IMR-90 (cell line): Measurements from ENCODE around the gene XKR7. TPM values are rescaled to one million over a fixed set of nuclear protein-coding genes. Genes with fewer than 3 reads are reported as not detected.

Source experiments
- ATAC-seq: fragments of 200-7000 bp; cut with Tn5 transposase; 2 replicates; pipeline ENCODE4 v1.9.1; 2020; ENCODE audit warnings: low read depth, mild to moderate bottlenecking, moderate library complexity
- BruUV-seq: library from RNA; stranded (reverse); fragments of 400-500 nt; replicated peaks from 2 replicates; lab custom pipeline; 2021; lab: Mats Ljungman, UMichigan
- CTCF ChIA-PET: fragments of 300-600 bp; formaldehyde crosslinking; extraction: SDS; loops from one replicate; lab custom pipeline; 2021; ENCODE audit warnings: antibody characterized with exemption; lab: Yijun Ruan, JAX
- POLR2A ChIA-PET: fragments of 300-600 bp; sonication (Branson Sonifier 250); formaldehyde crosslinking; loops from one replicate; lab custom pipeline; 2022; ENCODE audit warnings: antibody characterized with exemption; ENCODE audit not compliant: unreplicated experiment; lab: Charles Lee
- DNase-seq: peaks from one replicate; pipeline ENCODE4 v3.0.0; 2013
- H2AFZ ChIP-seq: replicated peaks from 2 replicates; pipeline ENCODE3; 2013; ENCODE audit warnings: low read length, mild to moderate bottlenecking; ENCODE audit not compliant: poor library complexity
- H2AK5ac ChIP-seq: 2 replicates; pipeline ENCODE4 v1.6.1; 2013; ENCODE audit warnings: low read depth, low read length, inconsistent platforms
- H2AK9ac ChIP-seq: replicated peaks from 2 replicates; pipeline ENCODE3; 2013; ENCODE audit warnings: mild to moderate bottlenecking, low read depth, low read length, moderate library complexity; ENCODE audit not compliant: poor library complexity
- H2BK120ac ChIP-seq: 2 replicates; pipeline ENCODE4 v1.6.1; 2013; ENCODE audit warnings: low read depth, low read length, inconsistent platforms
- H2BK15ac ChIP-seq: 3 replicates; pipeline ENCODE4 v1.6.1; 2013; ENCODE audit warnings: low read depth, low read length, inconsistent platforms
- H2BK20ac ChIP-seq: 2 replicates; pipeline ENCODE4 v1.6.1; 2013; ENCODE audit warnings: low read depth, mild to moderate bottlenecking, inconsistent platforms, low read length, moderate library complexity
- H2BK5ac ChIP-seq: 2 replicates; pipeline ENCODE4 v1.6.1; 2013; ENCODE audit warnings: mild to moderate bottlenecking, low read depth, low read length, inconsistent platforms; ENCODE audit not compliant: poor library complexity, severe bottlenecking
- H3K14ac ChIP-seq: replicated peaks from 2 replicates; pipeline ENCODE4 v1.6.1; 2013; ENCODE audit warnings: low read depth, low read length, inconsistent platforms
- H3K18ac ChIP-seq: 2 replicates; pipeline ENCODE4 v1.6.1; 2013; ENCODE audit warnings: low read depth, low read length, control low read depth
- H3K23ac ChIP-seq: 2 replicates; pipeline ENCODE4 v1.6.1; 2013; ENCODE audit warnings: low read depth, low read length, inconsistent platforms
- H3K27ac ChIP-seq: 2 replicates; pipeline ENCODE4 v1.5.1; 2013; ENCODE audit warnings: mild to moderate bottlenecking, control low read depth, low read length; ENCODE audit not compliant: insufficient read depth
- H3K27me3 ChIP-seq: 2 replicates; pipeline ENCODE4 v1.6.1; 2013; ENCODE audit warnings: low read length; ENCODE audit not compliant: control insufficient read depth, insufficient read depth
- H3K36me3 ChIP-seq: 2 replicates; pipeline ENCODE4 v1.6.1; 2013; ENCODE audit warnings: low read length, mixed read lengths; ENCODE audit not compliant: control insufficient read depth, insufficient read depth
- H3K4ac ChIP-seq: 2 replicates; pipeline ENCODE4 v1.6.1; 2013; ENCODE audit warnings: low read depth, low read length, inconsistent platforms
- H3K4me1 ChIP-seq: 2 replicates; pipeline ENCODE4 v1.6.1; 2013; ENCODE audit warnings: low read length, mixed read lengths; ENCODE audit not compliant: control insufficient read depth, insufficient read depth
- H3K4me2 ChIP-seq: 2 replicates; pipeline ENCODE4 v1.6.1; 2013; ENCODE audit warnings: low read depth, mild to moderate bottlenecking, control low read depth, low read length, moderate library complexity
- H3K4me3 ChIP-seq: 2 replicates; pipeline ENCODE4 v1.5.1; 2013; ENCODE audit warnings: low read depth, mild to moderate bottlenecking, control low read depth, low read length, moderate library complexity; ENCODE audit not compliant: insufficient read depth
- H3K56ac ChIP-seq: 2 replicates; pipeline ENCODE4 v1.6.1; 2013; ENCODE audit warnings: low read length, inconsistent platforms; ENCODE audit not compliant: insufficient read depth; ENCODE audit errors: extremely low read depth
- H3K79me1 ChIP-seq, 2 experiments: 2 replicates each; pipeline ENCODE4 v1.6.1; 2013; ENCODE audit warnings: low read length in 2 of 2, inconsistent platforms in 1 of 2, low read depth in 1 of 2
- H3K9ac ChIP-seq: 2 replicates; pipeline ENCODE4 v1.6.1; 2013; ENCODE audit warnings: low read depth, low read length, control low read depth
- H3K9me1 ChIP-seq: 2 replicates; pipeline ENCODE4 v1.6.1; 2013; ENCODE audit warnings: low read length, inconsistent platforms; ENCODE audit not compliant: insufficient read depth
- H3K9me3 ChIP-seq: 2 replicates; pipeline ENCODE4 v1.6.1; 2013; ENCODE audit warnings: low read length; ENCODE audit not compliant: control insufficient read depth, insufficient read depth
- H4K20me1 ChIP-seq: 2 replicates; pipeline ENCODE4 v1.6.1; 2013; ENCODE audit warnings: low read length, inconsistent platforms; ENCODE audit not compliant: insufficient read depth
- H4K5ac ChIP-seq: 2 replicates; pipeline ENCODE4 v1.6.1; 2013; ENCODE audit warnings: mild to moderate bottlenecking, low read depth, low read length, control low read depth
- H4K8ac ChIP-seq, 2 experiments: 2 replicates each; pipeline ENCODE4 v1.6.1; 2013; ENCODE audit warnings: low read depth in 2 of 2, low read length in 2 of 2, control low read depth in 1 of 2, inconsistent platforms in 1 of 2
- H4K91ac ChIP-seq: 2 replicates; pipeline ENCODE4 v1.6.1; 2013; ENCODE audit warnings: low read depth, low read length, inconsistent platforms; ENCODE audit not compliant: insufficient read depth
- BHLHE40 ChIP-seq: fragments of 150-350 bp; IDR thresholded peaks from 2 replicates; pipeline ENCODE4 v1.6.1; 2016; ENCODE audit warnings: mild to moderate bottlenecking, low read depth, low read length
- CEBPB ChIP-seq: IDR thresholded peaks from 2 replicates; pipeline ENCODE4 v1.6.1; 2012; ENCODE audit warnings: low read depth, low read length, improper control_type of control experiment
- CHD1 ChIP-seq: IDR thresholded peaks from 2 replicates; pipeline ENCODE4 v1.6.1; 2012; ENCODE audit warnings: low read depth, low read length, improper control_type of control experiment
- FOS ChIP-seq: fragments of 150-350 bp; IDR thresholded peaks from 2 replicates; pipeline ENCODE4 v1.6.1; 2016; ENCODE audit warnings: low read depth, low read length
- MAFK ChIP-seq: IDR thresholded peaks from 2 replicates; pipeline ENCODE4 v1.6.1; 2012; ENCODE audit warnings: low read depth, low read length, improper control_type of control experiment
- MAZ ChIP-seq: IDR thresholded peaks from 2 replicates; pipeline ENCODE4 v1.6.1; 2012; ENCODE audit warnings: low read depth, mild to moderate bottlenecking, low read length, improper control_type of control experiment, moderate library complexity, borderline replicate concordance
- MXI1 ChIP-seq: IDR thresholded peaks from 2 replicates; pipeline ENCODE4 v1.6.1; 2012; ENCODE audit warnings: low read depth, mild to moderate bottlenecking, low read length, moderate library complexity, borderline replicate concordance
- NFE2L2 ChIP-seq: fragments of 150-350 bp; IDR thresholded peaks from 2 replicates; pipeline ENCODE4 v1.6.1; 2016; ENCODE audit warnings: low read depth, mild to moderate bottlenecking, low read length
- POLR2A ChIP-seq: IDR thresholded peaks from 2 replicates; pipeline ENCODE4 v1.6.1; 2012; ENCODE audit warnings: mild to moderate bottlenecking, low read depth, low read length
- RAD21 ChIP-seq: IDR thresholded peaks from 2 replicates; pipeline ENCODE4 v1.6.1; 2012; ENCODE audit warnings: low read length, improper control_type of control experiment
- RFX5 ChIP-seq: IDR thresholded peaks from 2 replicates; pipeline ENCODE4 v1.8.0; 2012; ENCODE audit warnings: low read depth, mild to moderate bottlenecking, low read length, moderate library complexity
- SMC3 ChIP-seq: fragments of 150-350 bp; IDR thresholded peaks from 2 replicates; pipeline ENCODE4 v1.6.1; 2016; ENCODE audit warnings: low read depth, mild to moderate bottlenecking, antibody characterized with exemption, low read length, moderate library complexity
- WGBS, 2 experiments: methylation state at CpG; one replicate each; pipeline versions ENCODE4 v1.1.5 to v1.1.7; 2013; ENCODE audit warnings: missing lambda C conversion rate in 2 of 2; ENCODE audit not compliant: insufficient read length in 1 of 2; ENCODE audit errors: extremely low coverage in 2 of 2; 5-methylcytosine and 5-hydroxymethylcytosine counted together
- dilution Hi-C: fragments of 300-500 bp; cut with HindIII; formaldehyde crosslinking; loops from one replicate; pipeline ENCODE4 v1.14.3; 2018; ENCODE audit warnings: low sequenced_read_pairs; ENCODE audit not compliant: unreplicated experiment
- in situ Hi-C: fragments of 300-500 bp; cut with MboI; formaldehyde crosslinking; loops from 3 replicates; pipeline ENCODE4 v1.14.3; 2019; ENCODE audit warnings: low sequenced_read_pairs, inconsistent platforms, mixed read lengths
- intact Hi-C: fragments of 100-400 bp; cut with micrococcal nuclease; formaldehyde crosslinking; loops from 2 replicates; pipeline ENCODE4 v1.10.0; 2022
- polyA plus RNA-seq, 3 experiments: library from polyadenylated mRNA; depleted of rRNA; stranded (reverse); fragments of >200 nt; gene quantifications; 2 replicates each; pipeline ENCODE4 v1.2.3, GENCODE V29; 2012; ENCODE audit warnings: low replicate concordance in 1 of 3
- total RNA-seq: library from RNA; depleted of rRNA; stranded (reverse); fragments of >200 nt; gene quantifications from 2 replicates; pipeline ENCODE4 v1.2.3, GENCODE V29; 2012
- TF ChIP-seq, protein P1 (sequence below): conservative IDR thresholded peaks from 2 replicates; pipeline ENCODE4 v1.5.1; 2012; ENCODE audit warnings: mild to moderate bottlenecking, low read depth, low read length, improper control_type of control experiment
- TF ChIP-seq, protein P2 (sequence below): fragments of 150-350 bp; IDR thresholded peaks from 2 replicates; pipeline ENCODE4 v1.6.1; 2017; ENCODE audit warnings: mild to moderate bottlenecking, antibody characterized with exemption, low read length, low read depth
- TF ChIP-seq, protein P3 (sequence below): fragments of 150-350 bp; IDR thresholded peaks from 2 replicates; pipeline ENCODE4 v1.6.1; 2016; ENCODE audit warnings: low read depth, mild to moderate bottlenecking, low read length, moderate library complexity, borderline replicate concordance

The XKR7 gene
- total and polyA plus RNA-seq, 2 of the 4 experiments (the other 2 are of a cell fraction) = not detected

DNA sequence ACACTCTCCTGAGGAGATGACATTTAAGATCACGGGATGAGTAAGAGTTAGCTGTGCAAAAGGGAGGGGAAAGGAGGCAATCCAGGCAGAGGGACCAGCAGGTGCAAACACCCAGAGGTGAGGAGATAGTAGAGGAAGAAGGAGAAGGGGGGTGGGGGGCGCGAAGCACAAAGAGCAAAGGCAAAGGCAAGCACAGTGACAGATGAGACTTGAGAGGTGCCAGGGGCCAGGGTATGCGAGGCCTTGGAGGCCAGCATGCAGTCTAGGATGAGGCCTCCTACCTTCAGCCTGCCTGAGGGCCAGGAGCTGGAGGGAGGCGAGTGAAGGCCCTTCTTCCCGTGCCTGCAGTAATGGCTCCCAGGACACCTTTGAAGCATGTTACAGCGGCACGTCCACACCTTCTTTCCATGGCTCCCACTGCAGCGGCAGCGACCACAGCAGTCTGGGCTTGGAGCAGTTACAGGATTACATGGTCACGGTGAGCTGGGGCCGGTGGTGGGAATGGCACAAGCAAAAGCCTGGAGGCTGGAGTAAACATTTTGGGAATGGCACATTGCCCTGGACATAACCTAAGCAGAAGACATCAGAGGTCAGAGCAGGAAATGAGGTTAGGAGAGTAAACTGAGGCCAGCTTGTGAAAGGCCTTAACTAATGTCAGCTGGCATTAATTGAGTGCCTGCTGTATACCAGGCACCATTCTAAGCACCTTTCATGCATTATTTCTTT, 60.9 kb downstream of the XKR7 start:
- Histone ChIP-seq H2BK20ac (no peak overlapping the region), H3K9me1 (no peaks in the 10 kb centered on the region), H3K4ac (no peak overlapping the region), H3K14ac (no peak overlapping the region), H2AFZ (no peak overlapping the region), H2BK120ac (no peak overlapping the region), H2AK9ac (no peak overlapping the region), H3K23ac (no peak overlapping the region), H3K79me1 (no peaks in the 10 kb centered on the region), H4K8ac (no peak overlapping the region), H3K56ac (no peak overlapping the region), H4K5ac (no peak overlapping the region), H3K4me2 (no peak overlapping the region), H3K27ac (no peak overlapping the region), H4K91ac (no peak overlapping the region), H3K9me3 (no peaks in the 10 kb centered on the region), H3K18ac (no peak overlapping the region), H2BK15ac (no peak overlapping the region), H2AK5ac (no peak overlapping the region), H2BK5ac (no peak overlapping the region), H3K27me3 (peaks cover 63% of the 10 kb centered on the region), H3K36me3 (no peaks in the 10 kb centered on the region), H4K20me1 (no peaks in the 10 kb centered on the region), H3K9ac (no peak overlapping the region), H3K4me1 (no peaks in the 10 kb centered on the region), H3K4me3 (no peak overlapping the region)
- ChIA-PET POLR2A (no interaction called here), CTCF (no interaction called here)
- no peak for DNase-seq
- no peak for TF ChIP-seq SMC3
- no peak for TF ChIP-seq NFE2L2
- TF ChIP-seq MAFK = no peak
- no peak for TF ChIP-seq MAZ
- no peak for TF ChIP-seq RAD21
- no peak for TF ChIP-seq BHLHE40
- TF ChIP-seq, protein P1, sequence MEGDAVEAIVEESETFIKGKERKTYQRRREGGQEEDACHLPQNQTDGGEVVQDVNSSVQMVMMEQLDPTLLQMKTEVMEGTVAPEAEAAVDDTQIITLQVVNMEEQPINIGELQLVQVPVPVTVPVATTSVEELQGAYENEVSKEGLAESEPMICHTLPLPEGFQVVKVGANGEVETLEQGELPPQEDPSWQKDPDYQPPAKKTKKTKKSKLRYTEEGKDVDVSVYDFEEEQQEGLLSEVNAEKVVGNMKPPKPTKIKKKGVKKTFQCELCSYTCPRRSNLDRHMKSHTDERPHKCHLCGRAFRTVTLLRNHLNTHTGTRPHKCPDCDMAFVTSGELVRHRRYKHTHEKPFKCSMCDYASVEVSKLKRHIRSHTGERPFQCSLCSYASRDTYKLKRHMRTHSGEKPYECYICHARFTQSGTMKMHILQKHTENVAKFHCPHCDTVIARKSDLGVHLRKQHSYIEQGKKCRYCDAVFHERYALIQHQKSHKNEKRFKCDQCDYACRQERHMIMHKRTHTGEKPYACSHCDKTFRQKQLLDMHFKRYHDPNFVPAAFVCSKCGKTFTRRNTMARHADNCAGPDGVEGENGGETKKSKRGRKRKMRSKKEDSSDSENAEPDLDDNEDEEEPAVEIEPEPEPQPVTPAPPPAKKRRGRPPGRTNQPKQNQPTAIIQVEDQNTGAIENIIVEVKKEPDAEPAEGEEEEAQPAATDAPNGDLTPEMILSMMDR = no peak
- TF ChIP-seq POLR2A = no peak
- no peak for TF ChIP-seq RFX5
- TF ChIP-seq, protein P2, sequence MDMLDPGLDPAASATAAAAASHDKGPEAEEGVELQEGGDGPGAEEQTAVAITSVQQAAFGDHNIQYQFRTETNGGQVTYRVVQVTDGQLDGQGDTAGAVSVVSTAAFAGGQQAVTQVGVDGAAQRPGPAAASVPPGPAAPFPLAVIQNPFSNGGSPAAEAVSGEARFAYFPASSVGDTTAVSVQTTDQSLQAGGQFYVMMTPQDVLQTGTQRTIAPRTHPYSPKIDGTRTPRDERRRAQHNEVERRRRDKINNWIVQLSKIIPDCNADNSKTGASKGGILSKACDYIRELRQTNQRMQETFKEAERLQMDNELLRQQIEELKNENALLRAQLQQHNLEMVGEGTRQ = no peak
- no peak for TF ChIP-seq FOS
- TF ChIP-seq CHD1 = no peak
- TF ChIP-seq, protein P3, sequence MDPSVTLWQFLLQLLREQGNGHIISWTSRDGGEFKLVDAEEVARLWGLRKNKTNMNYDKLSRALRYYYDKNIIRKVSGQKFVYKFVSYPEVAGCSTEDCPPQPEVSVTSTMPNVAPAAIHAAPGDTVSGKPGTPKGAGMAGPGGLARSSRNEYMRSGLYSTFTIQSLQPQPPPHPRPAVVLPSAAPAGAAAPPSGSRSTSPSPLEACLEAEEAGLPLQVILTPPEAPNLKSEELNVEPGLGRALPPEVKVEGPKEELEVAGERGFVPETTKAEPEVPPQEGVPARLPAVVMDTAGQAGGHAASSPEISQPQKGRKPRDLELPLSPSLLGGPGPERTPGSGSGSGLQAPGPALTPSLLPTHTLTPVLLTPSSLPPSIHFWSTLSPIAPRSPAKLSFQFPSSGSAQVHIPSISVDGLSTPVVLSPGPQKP = no peak
- no peak for TF ChIP-seq CEBPB
- TF ChIP-seq MXI1 = no peak
- no TSS peak for BruUV-seq
- dilution Hi-C loops (no loop called here), in situ Hi-C loops (no loop called here), intact Hi-C loops (no loop called here)
- WGBS, 2 experiments = 33% methylated on average over 9 of the region's 12 CpGs; no CpG with 5 or more reads in 1 of the 2 experiments
- ATAC-seq = no peak
